ELR (cell line): ENCODE results near the gene YPEL3.
A peak's percentile ranks its signal among the peaks of the same experiment; 100 is the strongest.

Source experiments
- DNase-seq: peaks from one replicate; pipeline ENCODE4 v3.0.0-alpha.2; 2015; ENCODE audit warnings: low read depth

The YPEL3 gene

GRCh38 chr16:30090610-30091331, 5.2 kb downstream of the YPEL3 start:
- DNase-seq: no peak

- no peak for DNase-seq
Measured at GRCh38 chr16:30088832-30089624, 7.0 kb downstream of the YPEL3 start.

- DNase-seq: no peak
Measured at GRCh38 chr16:30088237-30088831, 7.7 kb downstream of the YPEL3 start.

- DNase-seq: no peak
Measured at GRCh38 chr16:30087181-30087898, 8.7 kb downstream of the YPEL3 start.

- no peak for DNase-seq
Measured at GRCh38 chr16:30086291-30087140, 9.5 kb downstream of the YPEL3 start.

GRCh38 chr16:30085820-30086219, 10.2 kb downstream of the YPEL3 start:
- DNase-seq: no peak

- no peak for DNase-seq
Measured at GRCh38 chr16:30085247-30085646, 10.8 kb downstream of the YPEL3 start.

- DNase-seq: no peak
Measured at GRCh38 chr16:30084816-30085159, 11.2 kb downstream of the YPEL3 start.

GRCh38 chr16:30084096-30084815, 11.8 kb downstream of the YPEL3 start:
- DNase-seq: no peak

GRCh38 chr16:30083216-30084055, 12.6 kb downstream of the YPEL3 start:
- DNase-seq: no peak

- DNase-seq: no peak
Measured at GRCh38 chr16:30082545-30083090, 13.4 kb downstream of the YPEL3 start.

- no peak for DNase-seq
Measured at GRCh38 chr16:30079480-30079879, 16.5 kb downstream of the YPEL3 start.

GRCh38 chr16:30078744-30079143, 17.3 kb downstream of the YPEL3 start:
- DNase-seq: no peak

- peak; percentile 60 for DNase-seq
Measured at GRCh38 chr16:30077656-30078055, 18.4 kb downstream of the YPEL3 start.

- peak; percentile 44 for DNase-seq
Measured at GRCh38 chr16:30076276-30076791, 19.7 kb downstream of the YPEL3 start.

GRCh38 chr16:30075503-30076275, 20.3 kb downstream of the YPEL3 start, which contains the start of gene PPP4C:
Gene PPP4C (plus strand): TSS chr16:30075994. CDS start chr16:30076378, 384 bp downstream.
- peak; percentile 94 for DNase-seq

GRCh38 chr16:30070490-30070889, 25.5 kb downstream of the YPEL3 start:
- DNase-seq: no peak
